ENCODE measurements around the gene SPATA7.
"Not testable (repeated sequence)": the region's sequence is repeated elsewhere in the genome, so short reads cannot be mapped to it uniquely, and the experiment has no call there.

The SPATA7 gene, protein sequence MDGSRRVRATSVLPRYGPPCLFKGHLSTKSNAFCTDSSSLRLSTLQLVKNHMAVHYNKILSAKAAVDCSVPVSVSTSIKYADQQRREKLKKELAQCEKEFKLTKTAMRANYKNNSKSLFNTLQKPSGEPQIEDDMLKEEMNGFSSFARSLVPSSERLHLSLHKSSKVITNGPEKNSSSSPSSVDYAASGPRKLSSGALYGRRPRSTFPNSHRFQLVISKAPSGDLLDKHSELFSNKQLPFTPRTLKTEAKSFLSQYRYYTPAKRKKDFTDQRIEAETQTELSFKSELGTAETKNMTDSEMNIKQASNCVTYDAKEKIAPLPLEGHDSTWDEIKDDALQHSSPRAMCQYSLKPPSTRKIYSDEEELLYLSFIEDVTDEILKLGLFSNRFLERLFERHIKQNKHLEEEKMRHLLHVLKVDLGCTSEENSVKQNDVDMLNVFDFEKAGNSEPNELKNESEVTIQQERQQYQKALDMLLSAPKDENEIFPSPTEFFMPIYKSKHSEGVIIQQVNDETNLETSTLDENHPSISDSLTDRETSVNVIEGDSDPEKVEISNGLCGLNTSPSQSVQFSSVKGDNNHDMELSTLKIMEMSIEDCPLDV

DNA sequence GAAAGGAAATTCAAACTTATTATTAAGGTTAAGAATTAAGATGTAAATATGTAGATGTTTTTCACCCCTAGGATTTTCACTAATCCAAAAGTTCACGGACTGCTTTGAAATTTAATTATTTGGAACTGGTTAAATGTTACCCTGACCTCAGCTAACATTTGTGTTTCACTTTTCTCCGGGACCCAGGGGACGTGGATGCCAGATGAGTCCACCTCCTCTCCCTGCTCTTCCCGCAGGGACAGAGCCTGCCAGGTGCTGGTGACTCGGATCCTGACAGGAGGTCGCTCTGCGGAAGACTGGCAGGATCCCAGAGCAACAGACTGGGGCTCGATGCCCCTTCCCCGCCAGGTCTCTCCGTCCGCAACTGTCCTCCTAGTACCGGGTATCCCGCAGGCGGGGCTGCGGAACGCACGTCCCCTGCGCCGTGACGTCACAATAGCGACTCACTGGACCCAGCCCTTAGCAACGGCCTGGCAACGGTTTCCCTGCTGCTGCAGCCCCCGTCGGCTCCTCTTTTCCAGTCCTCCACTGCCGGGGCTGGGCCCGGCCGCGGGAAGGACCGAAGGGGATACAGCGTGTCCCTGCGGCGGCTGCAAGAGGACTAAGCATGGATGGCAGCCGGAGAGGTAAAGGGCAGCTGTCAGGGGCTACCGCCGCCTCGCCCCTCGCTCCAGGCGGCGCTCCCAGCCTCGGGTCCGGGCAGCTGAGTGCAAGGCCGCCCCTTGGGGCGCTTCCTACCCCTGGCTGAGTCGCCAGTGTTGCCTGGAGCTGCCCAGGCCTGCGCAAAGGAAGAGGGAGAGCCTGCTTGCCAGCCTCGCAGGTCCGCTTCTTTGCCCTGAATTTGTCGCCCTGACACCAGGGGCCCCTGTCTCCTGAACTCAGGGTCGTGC lies at the start of gene SPATA7:
TSS of gene SPATA7 (plus strand) at position 446 of the 890 bp plus-strand sequence. CDS start at position 608, 162 bp downstream.
- DNase-seq = peak; percentile 74

DNA sequence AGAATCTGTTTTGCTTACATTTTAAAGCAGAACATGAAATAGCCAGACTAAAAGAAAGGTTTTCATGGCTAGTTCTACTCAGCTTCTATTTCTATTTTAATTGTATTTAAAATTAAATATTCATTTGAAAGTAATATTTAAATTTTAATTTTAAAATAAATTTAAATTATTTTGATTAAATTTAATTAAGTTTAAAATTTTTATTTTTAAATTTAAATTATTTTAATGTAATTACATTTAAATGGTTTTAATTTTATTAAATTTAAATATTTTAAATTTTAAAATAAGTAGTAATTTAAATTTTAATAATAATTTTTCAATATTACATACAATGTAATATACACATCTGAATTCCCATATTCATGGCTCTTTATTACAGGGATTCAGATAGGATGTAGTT lies 45.1 kb upstream of the SPATA7 start:
- no peak for DNase-seq

DNA sequence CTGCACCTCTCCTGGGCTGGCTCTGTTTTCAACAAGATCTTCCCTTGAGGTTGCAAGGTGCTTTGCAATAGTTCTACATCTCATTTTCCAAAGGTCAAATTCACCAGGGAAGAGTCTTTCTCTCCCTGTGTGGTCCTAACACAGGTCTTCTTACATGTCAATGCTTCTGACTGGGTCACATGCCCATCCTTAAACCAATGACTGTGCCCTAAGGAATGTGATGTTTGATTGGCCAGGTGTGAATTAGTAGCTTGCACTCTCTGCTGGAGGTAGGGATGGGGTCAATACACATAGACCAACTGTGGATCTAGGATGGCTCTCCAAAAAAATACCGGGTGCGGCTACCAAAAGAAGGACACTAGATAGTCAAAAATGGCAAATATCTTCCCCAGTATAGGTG lies 42.5 kb upstream of the SPATA7 start:
- no peak for DNase-seq

DNA sequence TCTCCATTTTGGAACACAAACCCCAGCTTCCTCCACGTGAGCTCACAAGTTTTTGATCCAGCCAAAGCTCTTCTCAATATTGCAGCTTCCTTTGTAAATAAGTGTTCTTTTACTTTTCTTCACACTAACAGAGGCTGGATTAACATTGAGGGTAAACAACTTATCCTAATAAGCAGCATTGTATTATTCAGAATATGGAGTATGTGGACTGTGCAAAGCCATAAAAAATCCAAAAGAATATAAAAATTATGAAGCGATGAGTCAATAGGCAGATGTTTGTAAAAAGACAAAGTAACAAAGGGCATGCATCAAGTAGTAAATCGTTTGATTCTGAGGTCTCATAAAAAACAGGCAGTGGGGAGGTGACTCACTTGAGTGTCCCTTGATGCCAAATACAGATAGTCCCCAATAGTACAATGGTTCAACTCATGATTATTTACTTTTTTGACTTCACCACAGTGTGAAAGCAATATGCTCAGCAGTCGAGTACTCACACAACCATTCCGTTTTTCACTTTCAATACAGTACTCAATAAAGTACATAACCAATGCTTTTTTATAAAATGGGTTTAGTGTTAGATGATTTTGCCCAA lies 39.3 kb upstream of the SPATA7 start:
- no peak for DNase-seq

DNA sequence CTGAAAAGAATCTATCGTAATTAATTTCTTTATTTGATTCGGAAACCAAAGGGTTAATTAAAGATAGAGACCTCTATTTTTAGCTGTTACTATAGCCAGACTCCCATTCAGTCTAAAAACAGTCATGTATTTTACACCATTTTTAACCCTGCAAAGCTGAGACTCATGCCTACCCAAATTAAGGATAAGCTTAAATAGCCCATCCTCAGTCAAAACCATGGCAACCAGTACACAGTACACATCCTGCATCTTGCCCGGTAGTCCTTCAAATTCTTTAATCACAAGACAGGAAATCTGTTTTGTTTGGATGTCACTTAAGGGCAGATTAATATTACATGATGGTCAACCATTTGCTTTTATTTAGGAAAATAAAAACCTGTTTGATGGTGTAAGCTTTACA lies 36.9 kb upstream of the SPATA7 start:
- no peak for DNase-seq

DNA sequence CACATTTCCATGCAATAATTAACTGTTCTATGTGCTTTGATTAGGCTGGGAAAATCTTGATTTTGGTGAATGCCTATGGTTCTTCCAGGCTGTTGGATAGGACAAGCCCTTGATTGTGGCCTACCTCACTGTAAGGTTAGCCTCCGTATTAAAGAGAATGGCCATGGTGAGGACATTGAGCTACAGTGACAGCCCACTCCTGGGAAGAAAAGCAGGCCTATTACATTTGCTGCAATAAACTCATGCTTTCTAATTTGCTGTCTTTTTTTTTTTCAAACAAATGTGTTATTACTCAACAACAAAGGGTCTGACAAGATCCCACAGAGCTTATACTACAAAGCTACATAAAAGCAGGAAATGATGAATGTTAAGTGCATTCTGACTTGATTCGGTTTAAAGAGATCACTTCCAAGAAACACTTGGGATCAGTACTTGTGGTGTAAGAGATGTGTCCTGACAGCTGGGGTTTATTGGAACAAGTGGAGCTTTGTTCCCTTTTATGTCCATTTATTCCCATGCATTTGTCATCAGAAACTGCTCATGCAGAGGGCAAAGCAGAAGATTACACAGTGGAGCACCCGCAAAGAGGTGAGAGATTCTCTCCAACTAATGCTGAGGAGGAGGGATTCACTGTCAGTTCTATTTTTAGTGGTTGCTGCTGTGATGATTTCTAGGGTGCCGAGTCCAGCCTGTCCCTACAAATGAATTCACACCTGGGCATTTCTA lies 33.3 kb upstream of the SPATA7 start:
- DNase-seq = peak; percentile 32

DNA sequence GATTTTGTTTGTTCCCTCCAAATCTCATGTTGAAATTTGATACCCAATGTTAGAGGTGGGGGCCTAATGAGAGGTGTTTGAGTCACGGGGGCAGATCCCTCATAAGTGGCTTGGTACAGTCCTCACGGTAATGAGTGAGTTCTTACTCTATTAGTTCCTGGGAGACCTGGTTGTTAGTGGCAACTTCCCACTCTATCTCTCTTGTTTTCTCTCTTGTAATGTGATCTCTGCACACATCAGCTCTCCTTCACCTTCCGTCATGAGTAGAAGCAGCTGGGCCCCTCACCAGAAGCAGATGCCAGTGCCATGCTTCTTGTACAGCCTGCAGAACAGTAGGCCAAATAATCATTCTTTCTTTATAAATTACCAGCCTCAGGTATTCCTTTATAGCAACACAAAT lies 32.8 kb upstream of the SPATA7 start:
- no peak for DNase-seq

DNA sequence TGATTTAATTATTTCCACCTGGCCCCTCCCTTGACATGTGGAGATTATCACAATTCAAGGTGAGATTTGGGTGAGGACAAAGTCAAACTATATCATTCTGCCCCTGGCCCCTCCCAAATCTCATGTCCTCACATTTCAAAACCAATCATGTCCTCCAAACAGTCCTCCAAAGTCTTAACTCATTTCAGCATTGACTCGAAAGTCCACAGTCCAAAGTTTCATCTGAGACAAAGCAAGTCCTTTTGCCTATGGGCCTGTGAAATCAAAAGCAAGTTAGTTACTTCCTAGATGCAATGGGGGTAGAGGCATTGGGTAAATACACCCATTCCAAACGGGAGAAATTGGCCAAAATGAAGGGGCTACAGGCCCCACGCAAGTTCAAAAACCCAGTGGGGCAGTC lies 31.1 kb upstream of the SPATA7 start:
- no peak for DNase-seq

DNA sequence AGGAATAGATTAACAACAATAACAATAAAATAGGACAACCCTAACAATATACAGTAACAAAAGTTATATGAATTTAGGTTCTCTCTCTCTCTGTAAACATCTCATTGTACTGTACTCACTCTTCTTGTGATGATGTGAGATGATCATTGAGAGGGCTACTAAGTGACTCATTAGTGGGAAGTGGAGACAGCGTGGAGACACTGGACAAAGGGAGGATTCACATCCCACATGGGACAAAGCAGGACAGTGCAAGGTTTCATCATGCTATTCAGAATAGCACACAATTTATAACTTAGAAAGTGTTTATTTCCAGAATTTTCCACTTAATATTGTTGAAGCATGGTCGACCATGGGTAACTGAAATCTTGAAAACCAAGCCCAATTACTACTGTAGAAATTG lies 26.0 kb upstream of the SPATA7 start:
- DNase-seq = no peak

DNA sequence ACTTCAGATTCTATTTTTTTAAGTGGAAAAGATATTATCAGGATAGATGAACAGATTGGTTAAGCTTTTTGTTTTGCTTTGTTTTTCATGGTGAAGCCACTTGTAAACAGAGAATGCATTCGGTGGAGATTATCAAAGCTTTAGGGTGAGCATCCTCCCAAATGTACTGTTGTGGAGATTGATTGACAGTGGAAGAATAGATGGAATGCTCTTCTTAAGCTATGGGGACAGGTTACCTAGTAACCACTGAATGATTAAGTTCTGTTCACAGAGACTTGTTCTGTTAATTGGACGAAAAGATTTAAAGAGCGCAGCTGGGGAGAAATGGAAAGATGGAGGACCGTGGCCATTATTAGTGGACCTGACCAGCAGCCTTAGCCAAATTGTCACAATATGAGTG lies 21.8 kb upstream of the SPATA7 start:
- no peak for DNase-seq

DNA sequence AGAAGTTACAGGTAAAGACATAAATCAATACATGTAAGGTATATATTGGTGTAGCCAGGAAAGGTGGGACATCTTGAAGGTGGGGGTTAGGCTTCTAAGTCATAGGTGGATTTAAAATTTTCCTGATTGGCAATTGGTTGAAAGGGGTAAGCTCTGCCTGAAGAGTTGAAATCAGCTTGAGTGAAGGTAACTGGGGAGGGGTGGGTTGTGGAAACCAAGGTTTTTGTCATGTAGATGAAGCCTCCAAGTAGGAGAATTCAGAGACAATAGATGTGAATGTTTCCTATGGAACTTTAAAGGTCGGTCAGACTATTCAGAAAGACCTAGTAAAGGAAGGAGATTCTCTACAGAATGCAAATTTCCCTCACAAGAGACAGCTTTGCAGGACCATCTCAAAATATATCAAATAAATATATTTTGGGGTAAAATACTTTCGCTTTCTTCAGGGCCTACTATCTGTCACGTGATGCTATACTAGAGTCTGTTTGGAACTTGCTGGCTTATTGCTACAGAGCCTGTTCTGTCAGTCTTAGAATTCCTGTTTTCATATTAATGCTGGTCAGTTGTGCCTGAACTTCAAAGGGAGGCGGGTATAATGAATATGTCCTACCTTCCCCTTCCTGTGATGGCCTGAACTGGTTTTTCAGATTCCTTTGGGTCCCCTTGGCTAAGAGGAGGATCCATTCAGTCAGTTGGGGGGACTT lies 20.6 kb upstream of the SPATA7 start:
- no peak for DNase-seq

DNA sequence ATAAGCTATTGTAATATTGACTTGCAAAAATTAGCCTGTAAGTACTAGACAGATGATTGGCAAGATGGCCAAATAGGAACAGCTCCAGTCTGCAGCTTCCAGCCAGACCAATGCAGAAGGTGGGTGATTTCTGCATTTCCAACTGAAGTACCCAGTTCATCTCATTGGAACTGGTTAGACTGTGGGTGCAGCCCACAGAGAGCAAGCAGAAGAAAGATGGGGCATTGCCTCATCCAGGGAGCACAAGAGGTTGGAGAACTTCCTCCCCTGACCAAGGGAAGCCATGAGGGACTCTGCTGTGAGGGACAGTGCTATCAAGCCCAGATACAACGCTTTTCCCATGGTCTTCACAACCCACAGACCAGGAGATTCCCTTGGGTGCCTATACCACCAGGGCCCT lies 16.0 kb upstream of the SPATA7 start:
- peak; percentile 30 for DNase-seq

DNA sequence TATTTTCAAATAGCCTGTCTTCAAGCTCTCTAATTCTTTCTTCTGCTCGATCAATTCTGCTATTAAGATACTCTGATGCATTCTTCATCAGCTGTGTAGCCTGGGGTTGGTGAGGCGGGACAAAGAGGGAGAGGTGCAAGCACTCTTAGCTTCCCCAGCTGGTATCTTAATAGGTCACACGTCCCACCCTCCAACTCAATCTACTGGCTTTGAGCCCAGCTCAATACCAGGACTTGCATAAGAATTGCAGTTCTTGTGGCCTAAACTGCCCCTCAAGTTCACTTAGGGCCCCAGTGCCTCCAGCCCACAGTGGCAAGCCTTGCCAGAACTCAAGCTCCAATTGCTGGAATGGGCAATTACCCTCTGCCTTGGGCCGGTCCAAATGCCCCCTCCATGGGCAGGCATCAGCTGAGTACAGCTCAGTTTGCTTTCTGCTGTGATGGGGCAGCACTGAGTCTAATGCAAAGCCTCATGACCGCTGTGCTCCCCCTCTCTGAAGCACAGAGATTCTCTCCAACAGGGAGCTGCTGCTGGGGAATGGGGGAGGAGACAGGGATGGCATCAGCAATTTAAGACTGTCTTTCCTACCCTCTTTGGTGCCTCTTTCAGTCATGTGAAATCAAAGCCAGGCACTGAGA lies 5.6 kb upstream of the SPATA7 start:
- DNase-seq = peak; percentile 11

DNA sequence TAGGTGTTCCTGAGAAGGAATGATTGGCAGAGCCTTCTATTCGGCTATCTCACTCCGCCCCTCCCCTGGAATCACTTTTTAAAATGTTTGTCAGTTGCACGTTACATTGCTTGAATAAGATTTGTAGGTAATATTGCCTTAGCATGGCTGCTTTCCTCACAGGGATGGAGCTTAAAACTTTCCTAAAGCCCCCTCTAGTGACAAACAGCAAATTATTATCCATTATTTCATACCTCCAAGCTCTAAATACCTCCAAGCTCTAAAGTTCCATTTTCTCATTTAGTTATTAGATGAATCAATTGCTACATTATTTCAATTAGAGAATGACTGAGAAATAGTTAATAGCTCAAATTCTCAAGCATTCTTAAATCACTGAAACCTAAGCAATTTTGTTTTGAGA lies 5.1 kb upstream of the SPATA7 start:
- DNase-seq = peak; percentile 18

DNA sequence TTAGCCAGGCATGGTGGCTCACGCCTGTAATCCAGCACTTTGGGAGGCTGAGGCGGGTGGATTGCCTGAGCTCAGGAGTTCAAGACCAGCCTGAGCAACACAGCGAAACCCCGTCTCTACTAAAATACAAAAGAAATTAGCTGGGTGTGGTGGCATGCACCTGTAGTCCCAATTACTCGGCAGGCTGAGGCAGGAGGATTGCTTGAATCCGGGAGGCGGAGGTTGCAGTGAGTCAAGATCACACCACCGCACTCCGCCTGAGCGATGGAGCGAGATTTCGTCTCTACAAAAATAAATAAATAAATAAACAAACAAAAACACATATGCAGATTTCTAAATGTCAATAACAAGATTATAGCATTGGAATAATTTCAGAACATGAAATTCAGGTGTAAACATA lies 3.8 kb upstream of the SPATA7 start:
- DNase-seq = not testable (repeated sequence)

DNA sequence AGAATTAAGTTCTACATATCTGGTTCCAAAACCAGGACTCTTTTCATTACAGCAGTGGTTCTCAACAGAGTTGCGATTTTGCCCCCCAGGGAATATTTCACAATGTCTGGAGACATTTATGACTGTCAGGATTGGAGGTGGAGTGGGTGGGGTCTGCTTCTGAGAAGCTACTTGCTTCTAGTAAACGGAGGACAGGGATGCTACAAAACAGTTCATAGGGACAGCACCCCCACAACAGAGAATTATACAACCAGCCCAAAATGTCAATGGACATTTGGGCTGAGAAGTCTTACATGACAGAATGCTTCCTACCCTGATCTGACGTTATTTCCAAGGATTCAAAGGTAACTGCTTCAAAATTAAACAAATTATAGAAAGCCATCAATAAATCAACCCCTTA lies 739 bp upstream of the SPATA7 start:
- peak; percentile 28 for DNase-seq

DNA sequence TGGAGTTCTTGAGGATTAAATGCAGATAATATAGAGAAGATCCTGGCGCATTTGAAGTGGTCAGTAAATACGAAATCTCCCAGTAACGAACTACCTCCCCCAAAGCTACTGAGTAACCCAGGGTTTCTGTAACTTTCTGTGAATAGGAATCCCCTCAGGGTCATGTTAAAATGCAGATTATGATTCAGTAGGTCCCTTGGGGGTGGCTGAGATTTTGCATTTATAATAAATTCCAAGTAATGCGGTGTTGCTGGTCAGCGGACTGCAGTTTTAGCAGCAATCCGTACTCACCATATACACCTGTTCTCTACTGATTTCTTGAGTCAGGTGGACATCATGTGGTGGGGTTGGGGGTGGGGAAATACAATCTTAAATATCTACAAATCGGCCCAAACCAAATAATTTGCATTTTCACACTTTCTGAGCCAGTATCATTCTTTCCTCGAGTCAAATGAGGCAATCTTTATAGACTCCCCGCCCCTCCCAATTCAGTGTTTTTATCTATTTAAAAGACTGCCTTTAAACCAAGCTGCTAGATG lies 868 bp downstream of the SPATA7 start:
- no peak for DNase-seq

DNA sequence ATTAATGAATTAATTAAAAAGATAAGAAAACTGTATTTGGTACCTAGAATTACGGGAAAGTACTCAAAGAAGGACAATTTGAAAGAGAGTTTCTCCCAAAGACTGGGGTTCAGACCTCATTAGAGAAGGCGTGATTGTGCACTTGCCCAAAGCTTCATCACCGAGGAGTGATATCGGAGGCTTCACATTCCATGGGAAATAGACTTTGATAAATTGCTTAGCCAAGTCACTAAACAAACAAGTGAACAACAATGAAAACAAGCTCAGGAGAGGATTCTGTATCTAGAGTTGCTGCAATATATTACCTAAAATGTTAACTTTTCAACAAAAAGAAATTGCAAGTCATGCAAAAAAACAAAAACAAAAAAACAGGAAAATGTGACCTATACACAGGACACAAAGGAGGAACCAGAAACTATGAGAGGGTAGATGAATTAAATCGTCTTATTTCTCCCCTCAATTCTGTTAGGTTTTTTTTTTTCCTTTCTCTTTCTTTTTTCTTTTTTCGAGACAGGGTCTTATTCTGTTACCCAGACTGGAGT lies 3.4 kb downstream of the SPATA7 start:
- DNase-seq = no peak

DNA sequence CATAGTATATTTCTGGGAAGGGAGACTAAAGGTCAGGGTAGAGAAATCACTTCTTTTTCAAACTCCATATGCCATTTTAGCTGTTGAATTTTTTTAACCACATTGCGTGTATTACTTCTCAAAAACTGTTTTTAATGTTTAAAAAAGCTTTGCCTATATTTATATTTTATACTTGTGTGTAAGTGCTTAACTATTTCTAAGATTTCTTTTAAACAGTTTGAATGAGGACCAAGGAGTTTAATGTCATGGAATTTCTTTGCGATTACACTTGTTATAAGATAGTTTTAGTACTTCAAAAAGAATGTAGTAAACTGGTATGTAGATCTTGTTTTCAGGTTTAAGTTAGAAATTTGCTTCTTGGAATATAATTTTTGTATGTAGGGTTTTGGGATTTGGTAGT lies 7.2 kb downstream of the SPATA7 start:
- no peak for DNase-seq

DNA sequence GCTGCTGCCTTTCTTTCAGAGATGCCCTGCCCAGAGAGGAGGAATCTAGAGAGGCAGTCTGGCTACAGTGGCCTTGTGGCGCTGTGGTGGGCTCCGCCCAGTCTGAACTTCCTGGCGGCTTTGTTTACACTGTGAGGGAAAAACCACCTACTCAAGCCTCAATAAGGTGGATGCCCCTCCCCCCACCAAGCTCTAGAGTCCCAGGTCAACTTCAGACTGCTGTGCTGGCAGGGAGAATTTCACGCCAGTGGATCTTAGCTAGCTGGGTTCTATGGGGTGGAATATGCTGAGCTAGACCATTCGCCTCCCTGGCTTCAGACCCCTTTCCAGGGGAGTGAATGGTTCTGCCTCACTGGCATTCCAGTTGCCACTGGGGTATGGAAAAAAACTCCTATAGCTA lies 25.6 kb downstream of the SPATA7 start:
- no peak for DNase-seq

DNA sequence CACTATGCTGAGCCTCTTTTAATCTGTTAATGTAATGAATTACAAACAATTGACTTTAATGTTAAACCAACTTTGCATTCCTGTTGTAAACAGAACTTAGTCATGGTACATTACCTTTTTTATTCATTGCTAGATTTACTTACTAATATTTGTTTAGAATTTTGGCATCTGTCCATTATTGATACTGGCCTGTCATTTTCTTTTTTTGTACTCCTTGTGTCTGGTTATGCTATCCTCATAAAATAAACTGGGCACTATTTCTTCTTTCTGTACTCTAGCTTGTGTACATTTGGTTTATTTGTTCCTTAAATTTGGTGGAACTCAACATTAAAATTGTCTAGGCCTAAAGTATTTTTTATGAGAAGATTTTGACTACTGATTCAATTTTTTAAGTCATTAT lies 32.1 kb downstream of the SPATA7 start:
- no peak for DNase-seq
